HG02642 (cell line): Measurements from ENCODE around the gene COL23A1.
"Not testable (repeated sequence)": the region's sequence is repeated elsewhere in the genome, so short reads cannot be mapped to it uniquely, and the experiment has no call there.

Source experiments
- ATAC-seq: cut with Tn5 transposase; IDR thresholded peaks from one replicate; pipeline ENCODE4 v1.9.1; 2021; ENCODE audit warnings: mild to moderate bottlenecking; ENCODE audit not compliant: unreplicated experiment, poor library complexity

The COL23A1 gene

DNA sequence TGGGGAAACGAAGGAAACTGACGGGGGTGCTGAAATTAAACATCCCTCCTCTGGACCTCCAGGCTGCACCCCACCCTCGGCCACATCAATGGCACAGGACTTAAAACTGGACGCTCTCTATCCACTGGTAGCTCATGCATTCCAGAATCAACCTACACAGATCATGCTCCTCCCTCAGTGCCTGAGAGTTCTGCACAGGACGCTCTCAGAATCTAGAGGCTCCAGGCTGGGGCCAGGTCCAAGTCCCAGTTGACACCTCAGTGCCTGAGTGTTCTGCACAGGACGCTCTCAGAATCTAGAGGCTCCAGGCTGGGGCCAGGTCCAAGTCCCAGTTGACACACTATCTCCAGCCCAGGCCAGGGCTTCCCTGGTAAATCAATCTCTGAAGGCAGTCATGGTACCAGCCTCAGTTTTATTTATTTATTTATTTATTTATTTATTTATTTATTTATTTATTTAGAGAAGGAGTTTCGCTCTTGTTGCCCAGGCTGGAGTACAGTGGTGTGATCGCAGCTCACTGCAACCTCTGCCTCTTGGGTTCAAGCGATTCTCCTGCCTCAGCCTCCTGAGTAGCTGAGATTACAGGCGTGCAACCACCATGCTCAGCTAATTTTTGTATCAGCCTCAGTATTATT is 103.2 kb downstream of the COL23A1 start:
- not testable (repeated sequence) for ATAC-seq

DNA sequence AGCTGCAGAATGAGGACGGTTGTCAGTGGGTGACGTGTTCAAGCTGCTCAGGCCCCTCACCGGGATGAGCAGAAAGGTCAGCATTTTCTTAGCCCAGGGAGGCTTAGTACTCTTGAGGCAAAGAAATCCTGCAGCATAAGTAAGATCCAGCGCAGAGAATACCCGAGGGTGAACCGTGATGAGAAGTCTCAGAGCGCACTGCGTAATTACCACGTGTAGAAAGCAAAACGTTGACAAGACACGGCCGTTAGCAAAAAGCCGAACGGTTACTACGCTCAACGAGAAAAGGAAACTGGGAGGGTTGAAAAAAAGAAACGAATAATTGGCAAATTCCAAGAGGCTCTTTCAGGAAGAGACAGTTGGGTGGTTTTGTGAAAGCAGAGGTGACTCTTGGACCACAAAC is 104.0 kb downstream of the COL23A1 start:
- no peak for ATAC-seq

DNA sequence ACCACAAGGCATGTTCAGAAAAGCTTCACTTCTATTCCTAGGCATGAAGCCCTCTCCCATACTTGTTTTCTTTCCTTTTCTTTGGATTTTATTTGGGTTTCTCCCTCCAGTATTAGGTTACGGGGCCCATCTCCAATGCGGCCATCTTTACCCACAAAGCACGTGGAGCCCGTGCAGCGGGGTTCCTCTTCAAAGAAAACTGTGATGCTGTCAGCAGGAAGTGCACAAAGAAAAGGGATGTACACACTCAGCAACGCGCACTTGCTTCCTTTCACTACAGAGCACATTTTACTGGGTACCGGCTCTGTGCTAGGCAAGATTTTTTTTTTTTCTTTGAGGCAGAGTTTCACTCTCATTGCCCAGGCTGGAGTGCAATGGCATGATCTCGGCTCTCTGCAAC is 106.6 kb downstream of the COL23A1 start:
- ATAC-seq = no peak

DNA sequence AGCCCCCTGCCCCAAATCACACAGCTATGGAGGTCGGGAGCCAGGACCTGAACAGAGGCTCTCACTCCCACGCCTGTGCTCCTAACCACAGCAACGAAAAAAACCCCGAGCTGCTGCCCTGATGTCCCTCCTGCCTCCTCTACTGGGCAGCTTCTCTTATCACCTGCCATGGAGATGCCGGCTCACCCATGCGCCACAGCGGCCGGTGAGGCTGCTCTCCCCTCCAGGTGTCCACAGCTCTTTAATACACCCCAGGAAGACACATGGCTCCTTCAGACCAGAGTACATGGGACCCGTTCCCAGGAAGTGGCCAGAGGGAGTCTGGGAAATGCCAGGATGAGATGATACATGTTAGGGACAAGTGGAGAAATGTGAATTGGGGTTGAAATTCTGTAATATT is 110.9 kb downstream of the COL23A1 start:
- no peak for ATAC-seq

DNA sequence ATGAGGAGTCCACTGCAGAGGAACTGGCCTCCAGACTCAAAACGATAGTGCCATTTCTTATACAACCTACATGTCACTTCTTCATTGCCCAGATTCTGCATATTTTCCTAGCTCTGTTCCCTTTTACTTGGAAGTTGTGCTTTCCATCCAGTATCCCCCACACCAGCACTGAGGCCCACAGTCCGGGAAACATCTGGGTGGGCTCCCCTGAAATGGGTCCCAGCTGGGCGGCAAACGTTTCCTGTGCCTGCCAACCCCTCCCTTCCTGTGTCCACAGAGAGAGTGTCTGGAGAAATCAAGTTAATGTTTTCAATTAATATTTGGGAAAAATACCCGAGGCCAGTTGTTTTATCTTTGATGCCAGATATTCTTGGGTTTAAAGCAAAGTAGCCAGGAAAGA is 111.8 kb downstream of the COL23A1 start:
- no peak for ATAC-seq

DNA sequence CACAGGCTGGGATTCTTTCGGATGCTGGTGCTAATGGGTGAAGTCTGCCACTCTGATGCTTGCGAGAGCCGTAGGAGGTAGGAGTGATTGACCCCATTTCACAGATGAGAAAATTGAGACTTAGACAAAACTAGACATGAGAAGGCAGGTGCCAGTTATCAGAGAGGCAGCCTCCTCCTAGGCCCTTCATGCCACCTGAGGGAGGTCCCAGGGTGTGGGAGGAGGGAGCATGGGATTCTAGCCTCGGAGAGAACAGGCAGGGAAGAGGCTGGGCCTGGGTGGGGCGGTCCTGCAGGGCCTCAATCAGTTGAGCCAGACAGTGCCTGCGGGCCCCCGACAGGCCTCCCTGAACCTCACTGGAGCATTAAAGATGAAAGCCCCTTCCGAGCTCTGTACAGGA is 112.4 kb downstream of the COL23A1 start:
- no peak for ATAC-seq

DNA sequence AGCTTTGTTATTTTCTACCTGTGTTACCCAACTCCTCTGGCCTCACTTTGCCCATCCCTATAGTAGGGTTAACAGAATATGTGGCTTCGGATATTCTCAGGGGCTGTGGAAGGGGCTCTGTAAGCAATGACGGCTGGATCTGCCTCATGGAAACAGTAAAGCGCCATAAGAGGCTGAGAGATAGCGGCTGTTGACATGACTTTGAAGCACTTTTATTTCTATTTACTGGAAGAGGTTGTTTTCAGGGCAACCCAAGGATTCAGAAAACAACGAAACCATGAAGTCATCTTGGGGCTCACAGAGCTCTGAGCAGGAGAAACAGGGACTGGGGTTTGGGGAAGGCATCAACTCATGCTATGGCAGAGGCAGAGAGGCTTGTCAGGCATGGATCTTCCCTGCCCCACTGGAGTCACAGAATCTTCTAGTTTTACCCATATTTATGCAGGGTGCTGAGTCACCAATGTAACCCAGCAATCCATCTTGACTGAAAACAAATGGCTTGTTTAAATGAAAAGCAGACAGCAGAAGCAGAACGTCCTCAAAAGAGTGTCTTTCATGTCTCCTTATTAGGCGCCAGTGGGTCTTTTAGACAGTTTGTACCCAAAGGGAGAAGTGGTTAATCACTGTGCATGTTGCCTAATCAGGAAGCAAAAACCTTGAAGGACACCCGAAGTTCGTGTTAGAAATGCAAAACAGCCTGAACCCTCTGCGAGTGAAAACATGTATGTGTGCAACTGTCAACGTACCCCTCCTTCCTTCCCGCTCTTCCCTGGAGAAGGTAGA is 113.0 kb downstream of the COL23A1 start:
- no peak for ATAC-seq

DNA sequence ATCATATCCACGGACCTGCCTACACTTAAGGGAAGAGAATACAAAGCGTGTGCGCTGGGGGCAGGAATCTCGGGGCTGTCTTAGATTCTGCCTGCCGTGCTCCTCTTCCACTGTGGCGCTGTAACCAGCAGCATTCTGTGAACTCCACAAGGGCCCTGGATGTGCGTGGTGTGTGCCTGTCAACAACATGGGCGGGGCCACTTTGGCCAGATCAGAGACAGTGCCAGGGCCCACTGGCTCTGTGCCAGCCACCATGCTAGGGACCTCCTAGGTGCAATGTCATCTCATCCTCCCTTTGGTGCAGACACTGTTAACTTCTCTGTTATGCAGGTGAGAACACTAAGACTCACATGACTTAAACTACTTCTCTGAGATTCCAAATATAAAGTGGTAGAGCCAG is 113.7 kb downstream of the COL23A1 start:
- ATAC-seq = no peak

DNA sequence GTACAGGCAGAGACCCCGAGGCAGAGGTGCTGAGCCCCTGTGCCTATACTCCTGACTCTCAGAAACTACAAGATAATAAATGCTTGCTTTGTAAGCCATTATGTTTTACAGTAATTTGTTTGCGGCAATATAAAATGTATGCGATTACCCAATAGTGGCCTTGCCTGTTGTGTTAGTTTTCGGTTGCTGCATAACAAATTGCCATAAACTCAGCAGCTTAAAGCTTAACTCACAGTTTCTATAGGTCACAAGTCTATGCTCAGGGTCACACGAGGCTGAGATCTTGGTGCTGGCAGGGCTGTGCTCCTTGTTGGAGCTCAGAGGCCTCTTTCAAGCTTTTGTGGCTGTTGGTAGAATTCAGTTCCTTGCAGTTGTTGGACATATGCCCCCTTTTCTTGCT is 114.8 kb downstream of the COL23A1 start:
- ATAC-seq = no peak

DNA sequence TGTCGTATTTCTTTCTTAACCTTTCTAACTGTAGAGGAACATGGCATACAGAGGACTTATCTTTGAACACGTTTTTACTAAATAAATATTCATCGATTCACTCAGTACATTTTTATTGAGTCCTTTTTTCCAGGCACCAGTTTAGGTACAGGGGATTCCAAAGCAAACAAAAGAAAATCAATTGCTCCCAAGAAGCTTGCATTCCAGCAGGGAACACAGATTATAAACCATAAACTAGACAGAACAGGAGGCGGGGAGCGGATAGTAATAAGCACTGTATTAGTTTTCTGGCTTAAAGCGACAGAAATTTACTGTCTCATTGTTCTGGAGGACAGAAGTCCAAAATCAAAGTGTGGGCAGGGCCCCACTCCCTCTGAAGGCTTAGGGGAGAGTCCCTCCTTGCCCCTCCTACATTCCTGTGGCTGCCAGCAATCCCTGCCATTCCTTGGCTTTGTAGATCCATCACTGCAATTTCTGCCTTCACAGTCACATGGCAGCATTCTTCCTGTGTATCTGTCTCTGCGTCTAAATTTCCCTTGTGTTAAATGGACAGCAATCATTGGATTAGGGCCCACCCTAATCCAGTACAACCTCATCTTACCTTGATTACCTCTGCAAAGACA is 115.5 kb downstream of the COL23A1 start:
- no peak for ATAC-seq

DNA sequence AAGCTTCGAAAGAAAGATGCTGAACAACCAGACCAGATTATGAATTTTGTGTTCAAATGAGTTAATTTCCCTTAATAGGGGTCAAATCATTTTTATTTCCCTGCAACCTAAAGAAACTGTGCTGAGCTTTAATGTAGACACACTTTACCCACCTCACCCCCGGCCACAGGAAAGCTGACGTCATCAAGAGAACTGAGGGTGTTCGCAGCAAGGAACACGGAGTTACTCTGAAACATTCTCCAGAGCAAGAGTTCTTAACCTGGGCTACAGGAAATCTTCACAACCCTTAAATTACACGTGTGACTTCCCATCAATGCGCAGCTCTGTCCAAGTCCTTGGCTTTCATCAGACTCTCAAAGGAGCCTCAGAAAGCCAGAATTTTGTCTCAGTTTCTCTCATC is 116.3 kb downstream of the COL23A1 start:
- ATAC-seq = no peak

DNA sequence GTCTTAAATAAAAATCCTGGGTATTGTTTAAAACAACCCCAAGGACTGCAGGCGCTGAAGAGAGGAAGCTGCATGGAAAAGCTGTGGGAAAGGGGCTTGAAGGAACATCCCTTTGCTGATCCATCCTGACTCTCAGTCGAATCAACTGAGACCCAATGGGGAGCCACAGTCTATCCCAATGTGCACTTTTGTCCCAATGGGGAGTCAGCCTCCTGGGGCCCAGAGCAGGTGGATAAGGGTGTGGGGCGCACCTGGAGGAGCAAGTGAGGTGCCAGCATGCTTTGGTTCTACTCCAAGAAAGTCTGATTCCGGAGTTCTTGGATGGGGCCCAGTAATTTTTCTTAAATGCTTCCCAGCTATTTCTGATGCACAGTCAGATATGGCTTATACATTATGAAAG is 118.1 kb downstream of the COL23A1 start:
- no peak for ATAC-seq

DNA sequence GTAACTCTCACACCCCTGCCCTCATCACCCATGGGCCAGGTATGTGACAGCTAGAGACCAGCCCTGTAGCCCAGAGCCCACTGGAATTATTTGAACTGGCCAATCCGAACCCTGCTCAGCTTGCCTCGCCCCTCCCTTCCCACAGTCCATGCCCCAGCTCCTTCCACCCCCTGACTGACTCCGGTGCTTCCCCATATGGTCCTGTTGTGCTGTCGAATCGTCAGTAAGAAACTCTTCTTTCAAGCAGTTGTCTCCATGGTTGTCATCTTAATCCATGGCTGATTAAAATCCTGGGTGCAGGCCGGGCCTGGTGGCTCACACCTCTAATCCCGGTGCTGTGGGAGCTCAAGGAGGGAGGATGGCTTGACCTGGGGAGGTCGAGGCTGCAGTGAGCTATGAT is 118.5 kb downstream of the COL23A1 start:
- no peak for ATAC-seq

DNA sequence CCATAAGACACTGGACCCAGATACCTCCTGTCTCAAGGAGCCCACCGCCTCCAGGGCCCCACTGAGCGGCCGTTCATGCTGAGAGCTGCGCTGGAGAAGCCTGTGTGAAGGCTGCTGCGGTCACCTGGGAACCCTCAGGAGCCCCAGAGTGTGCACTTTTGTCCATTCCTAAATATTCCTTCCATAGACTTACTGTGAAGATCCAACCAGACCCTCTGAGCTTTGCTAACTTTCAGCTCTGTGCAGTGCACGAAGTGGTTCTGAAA is 119.5 kb downstream of the COL23A1 start:
- no peak for ATAC-seq

DNA sequence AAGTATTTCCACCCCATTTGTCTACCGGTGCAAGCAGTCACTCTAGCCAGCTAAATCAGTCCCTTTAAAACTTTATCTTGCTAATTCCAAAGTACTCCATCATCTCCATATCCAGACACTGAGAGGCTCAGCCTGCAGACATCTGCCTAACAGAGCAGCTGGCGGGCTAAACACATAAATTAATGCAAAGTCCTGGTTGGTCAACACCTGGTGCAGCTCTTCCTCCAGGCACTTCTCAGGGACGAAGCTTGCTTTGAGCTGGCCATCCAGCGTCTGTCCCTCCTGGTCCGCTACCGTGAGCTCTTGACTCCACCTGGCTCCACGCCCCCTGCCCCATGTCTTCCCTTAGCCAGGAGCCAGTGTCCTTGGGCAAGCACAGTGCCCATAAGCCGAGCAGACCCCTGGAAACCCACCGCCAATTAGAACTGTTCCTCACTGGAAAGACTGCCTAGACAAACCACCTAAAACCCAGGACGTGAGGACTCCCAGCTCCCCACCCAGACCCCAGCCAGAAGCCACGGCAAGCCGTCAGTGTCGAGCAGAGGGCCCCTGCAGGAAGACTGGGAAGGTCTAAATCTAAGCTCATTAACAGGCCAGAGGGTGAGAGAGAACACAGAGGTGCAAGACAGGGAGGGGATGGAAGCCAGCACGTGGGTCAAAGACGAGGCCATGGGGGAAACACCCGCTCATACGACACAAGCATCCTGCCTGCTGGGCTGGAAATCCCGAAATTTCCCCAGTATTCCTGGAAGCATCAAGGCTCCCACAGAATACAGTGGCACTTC is 120.0 kb downstream of the COL23A1 start:
- no peak for ATAC-seq

DNA sequence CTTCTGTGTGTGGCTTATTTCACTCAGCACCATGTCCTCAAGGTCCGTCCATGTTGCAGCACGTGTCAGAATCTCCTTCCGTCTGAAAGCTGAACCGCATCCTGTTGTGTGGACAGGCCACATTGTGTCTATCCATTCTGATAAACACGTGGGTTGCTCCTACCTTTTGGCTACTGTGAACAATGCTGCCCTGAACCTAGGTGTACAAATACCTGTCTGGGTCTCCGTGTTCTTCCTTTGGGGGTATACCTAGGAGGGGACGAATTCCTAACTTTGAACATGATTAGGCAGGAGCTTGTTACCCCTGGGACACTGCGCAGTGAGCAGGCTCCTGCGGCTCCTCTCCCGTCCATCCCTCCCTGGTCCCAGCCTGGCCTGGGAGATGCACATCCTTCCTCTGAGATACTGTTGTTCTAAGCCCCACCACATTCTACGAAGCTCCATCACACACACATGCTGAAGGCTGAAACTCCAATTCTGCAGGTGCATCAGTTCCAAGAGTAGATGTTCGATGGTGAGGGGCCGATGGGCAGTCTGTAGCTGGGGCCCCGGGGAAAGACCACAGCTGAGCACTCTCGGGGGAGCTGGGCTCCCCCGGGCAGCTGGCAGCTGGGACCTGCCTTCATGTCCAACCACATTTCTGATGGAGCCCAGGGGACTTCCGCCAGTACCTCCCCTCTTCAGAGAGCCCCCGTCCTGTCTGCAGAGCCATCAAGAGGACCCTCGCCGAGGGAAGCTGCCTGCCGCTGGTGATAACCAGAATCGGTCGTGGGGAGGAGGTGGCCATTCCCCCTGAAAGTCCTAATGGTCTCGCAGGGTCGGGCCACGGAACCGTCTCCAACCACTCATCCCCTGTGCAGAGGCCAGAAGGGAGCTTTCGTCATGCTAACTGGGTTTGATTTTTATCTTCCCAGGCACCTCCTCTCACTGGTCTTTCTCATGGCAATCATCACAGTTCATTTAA is 120.9 kb downstream of the COL23A1 start:
- ATAC-seq = no peak

DNA sequence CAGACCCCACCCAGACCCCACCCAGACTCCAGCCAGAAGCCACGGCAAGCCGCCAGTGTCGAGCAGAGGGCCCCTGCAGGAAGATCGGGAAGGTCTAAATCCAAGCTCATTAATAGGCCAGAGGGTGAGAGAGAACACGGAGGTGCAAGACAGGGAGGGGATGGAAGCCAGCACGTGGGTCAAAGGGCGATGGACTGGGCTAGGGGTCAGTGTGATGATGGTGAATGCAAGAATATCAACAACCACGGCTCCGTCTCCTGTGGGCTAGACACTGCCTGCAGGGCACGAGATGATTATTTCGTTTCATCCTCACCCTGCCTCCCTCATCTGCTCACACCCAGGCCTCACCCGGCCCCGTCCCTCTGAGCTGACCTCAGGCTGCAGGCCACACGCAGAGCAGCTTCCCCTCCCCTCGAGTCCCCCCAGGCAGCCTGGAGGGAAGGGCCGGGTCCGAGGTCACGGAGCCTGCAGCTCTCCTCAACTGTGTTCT is 122.0 kb downstream of the COL23A1 start:
- ATAC-seq = no peak

DNA sequence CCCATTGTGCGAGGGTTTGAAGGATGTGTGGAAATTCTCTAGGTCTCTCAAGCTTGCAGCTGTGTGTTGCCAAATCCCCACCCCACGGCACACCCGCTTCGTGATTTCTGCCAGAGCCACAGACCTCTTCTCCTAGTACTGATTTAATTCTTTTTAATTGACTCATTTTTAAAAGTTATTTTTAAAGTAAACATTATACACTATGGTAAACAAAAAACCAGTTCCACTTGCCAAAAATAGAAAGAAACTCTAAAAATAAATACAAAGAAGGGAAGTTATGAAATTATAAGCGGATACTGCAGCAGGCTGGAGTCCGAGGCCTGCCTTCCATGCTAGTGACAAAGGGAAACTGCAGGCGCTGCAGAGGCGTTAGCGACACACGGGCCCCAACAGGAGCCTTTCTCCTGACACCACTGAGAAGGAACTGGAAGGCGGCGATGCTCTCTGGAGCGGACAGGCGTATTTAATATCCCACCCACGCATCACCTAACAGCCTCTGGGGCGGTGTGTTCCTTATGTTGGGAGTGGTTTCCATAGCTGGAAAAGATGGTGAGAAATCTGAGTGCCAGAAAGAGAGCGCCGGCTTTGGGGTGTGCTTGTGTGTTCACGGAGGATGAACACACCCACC is 122.5 kb downstream of the COL23A1 start:
- no peak for ATAC-seq

DNA sequence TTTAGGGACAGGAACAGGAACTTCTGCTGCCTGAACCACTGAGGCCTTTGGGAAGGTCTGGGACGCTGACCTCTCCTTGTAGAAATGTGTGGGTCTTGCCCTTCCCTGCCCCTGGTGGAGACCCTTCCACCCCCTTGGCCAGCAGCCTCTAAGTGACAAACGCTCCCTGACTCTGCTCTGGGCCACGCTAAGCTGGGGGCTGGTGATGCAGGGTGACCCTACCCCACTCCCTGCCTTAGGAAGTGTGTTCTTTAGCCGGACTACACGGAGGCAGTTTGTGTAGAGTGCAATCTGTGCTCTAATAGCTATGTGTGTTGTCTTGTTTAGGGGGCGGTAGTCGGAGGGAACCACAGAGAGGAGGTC is 123.0 kb downstream of the COL23A1 start:
- ATAC-seq = no peak

DNA sequence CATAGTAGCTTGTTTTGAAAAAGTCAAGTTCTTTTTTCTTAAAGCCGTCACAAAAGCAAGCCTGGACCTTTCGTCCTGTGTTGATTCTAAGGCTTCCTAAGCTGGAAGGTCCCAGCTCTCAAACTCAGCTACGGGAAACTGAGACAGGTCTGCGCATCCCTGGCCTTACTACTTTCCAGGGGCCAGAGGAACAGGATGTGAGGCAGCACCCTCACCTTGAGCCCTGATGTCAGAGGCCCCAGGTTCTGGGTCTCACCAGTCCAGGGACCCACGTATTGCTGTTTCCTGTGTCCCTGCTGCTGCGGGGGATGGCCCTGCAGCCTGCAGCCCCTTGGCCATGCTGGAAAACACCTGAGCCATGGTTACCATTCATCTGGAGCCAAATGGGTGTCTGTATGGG is 123.9 kb downstream of the COL23A1 start:
- ATAC-seq = no peak
